GM18526 (cell line): ENCODE results near the gene ANKRD53.

Source experiments
- POLR2A ChIP-seq: IDR thresholded peaks from 3 replicates; pipeline ENCODE4 v1.6.1; 2011; ENCODE audit not compliant: insufficient read length; ENCODE audit errors: extremely low read depth

Gene ANKRD53

DNA sequence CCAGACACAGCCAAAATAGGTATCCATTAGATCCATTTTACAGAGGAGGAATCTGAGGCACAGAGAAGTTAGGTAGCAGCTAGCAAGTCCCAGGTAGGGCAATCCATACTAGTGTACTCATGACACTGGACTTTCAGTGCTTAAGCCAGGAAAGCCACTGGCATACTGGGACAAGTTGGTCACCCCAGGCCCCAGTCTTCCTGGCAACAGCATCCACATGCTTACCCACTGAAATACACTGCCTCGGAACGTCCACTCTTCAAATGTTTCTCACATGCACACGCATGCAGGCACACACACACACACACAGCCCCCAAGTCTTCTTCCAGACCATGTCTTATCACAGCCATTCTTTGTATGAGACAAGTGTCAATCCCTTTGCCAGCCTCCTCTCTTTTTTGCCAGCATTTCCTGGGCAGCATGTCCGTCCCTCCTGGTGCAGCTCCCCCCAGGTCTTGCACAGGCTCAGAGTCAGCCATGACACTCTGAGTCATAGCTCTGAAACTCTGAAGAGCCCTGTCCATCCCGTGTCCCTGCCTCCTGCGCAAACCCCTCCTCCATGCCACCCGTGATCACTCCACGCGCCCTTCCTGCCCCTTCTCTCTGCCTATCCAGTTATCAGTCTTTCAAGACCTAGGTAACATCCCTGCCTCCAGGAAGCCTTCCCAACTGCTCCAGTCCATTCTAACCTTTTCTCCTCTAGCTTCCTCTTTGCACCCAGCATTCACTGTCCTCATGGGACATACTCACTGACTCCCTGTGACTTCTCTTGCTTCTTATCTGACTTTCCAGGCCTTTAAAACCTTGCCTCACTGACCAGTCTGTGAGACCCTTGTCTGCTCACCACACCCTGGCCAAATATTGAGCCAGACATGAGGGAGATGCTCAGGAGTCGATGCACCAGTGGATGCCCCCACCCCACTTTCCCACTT is 27.1 kb downstream of the ANKRD53 start:
- TF ChIP-seq POLR2A: no peak

DNA sequence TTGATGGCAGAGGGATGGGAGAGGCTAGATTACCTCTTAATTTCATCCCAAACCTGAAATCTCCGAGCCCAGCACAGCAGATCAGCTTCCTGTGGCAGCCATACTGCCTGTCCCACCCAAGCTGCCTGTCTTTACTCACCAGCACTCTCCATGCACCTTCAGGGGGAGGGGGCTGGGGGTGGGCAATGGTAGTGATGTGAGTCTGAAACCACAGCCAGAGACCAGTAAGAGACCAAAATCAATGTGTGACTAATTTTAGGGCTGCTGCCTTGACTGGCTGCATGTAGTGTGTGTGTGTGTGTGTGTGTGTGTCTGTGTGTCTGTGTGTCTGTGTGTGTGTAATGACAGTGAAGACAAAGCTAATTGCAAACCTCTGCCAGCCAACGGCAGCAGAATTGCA is 27.9 kb downstream of the ANKRD53 start:
- no peak for TF ChIP-seq POLR2A

DNA sequence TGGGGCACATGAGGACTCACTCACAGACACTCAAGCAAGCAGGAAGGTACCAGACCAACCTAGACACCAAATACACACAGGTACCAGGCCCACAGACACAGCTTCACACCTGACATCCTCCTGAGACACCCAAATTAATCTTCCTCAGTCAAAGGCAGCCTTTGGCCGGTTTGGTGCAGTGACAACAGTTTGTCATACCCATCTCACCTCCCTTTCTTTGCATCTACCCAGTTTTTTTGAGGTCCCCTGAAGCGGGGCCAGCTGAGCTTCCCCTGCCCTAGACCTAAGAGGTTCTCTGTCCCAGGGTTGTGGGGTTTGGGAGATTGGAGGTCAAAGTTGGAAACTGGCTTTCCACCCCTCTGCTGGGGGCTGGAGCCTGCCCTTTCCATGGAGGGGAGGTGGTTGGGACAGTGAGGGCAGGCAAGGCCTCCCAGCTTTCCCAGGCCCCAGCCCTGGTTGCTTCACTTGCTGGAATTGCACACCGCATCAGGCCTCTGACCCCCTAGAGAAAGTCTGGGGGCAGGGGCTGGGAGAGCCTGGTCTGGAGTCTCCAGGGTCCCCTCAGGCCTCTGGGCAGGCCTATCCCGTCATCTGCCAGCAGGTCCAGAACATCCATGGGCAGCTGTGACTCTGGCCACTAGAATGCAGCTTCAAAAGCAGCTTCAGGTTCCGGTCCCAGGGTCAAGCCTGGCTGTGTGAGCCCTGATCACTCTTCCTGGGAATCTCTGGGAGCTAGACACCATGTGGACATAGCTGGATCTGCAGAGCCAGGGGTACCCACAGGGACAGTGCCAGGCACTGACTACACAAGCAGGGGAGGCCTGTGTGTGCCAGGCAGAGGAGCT is 28.7 kb downstream of the ANKRD53 start:
- no peak for TF ChIP-seq POLR2A

GRCh38 chr2:71008342-71008741 is 29.9 kb downstream of the ANKRD53 start:
- no peak for TF ChIP-seq POLR2A

DNA sequence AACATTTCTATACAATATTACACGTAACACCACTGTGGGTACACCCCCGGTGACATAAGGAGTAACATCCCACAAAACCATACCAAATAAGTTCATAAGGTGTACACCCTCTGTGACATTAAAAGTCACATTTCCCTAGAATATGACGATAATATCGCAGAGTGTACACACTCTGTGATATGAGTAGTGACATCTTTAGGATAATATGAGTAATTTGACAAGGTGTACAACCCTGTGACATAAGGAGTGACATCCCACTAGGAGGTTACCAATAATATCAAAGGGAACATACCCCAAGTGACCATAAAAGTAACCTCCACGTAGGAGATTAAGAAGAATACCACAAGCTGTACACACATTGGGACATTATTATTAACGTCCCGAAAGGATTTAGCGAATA is 40.2 kb downstream of the ANKRD53 start:
- no peak for TF ChIP-seq POLR2A
